ENCODE results near the gene USP47. TPM values are rescaled to one million over a fixed set of nuclear protein-coding genes. Genes with fewer than 3 reads are reported as not detected.

The USP47 gene
- total RNA-seq, 1 experiment from 2014 or later: 50.4 TPM

- peak; percentile 27 to 30 for TF ChIP-seq CTCF (IDR thresholded peaks at IDR 0.05; ENCODE audit: insufficient read depth in 1 of 2, low read depth in 1 of 2, low read length in 1 of 2, severe bottlenecking in 1 of 2, unreplicated experiment in 1 of 2)
Measured at GRCh38 chr11:11876458-11876857, 34.7 kb downstream of the USP47 start.

GRCh38 chr11:11880179-11880578 is 38.4 kb downstream of the USP47 start:
- CTCF ChIA-PET: interaction anchor here (0.6 kb wide), 1 partner anchor 205 kb away, joined by 3 read pairs; no protein-coding TSS in a partner anchor
- DNase-seq: no peak
- H3K4me3 Mint-ChIP-seq (ENCODE audit: unreplicated experiment): no peak overlapping the region
- H3K9me3 Mint-ChIP-seq (ENCODE audit: unreplicated experiment): no peaks in the 10 kb centered on the region
- H3K27ac Mint-ChIP-seq (ENCODE audit: unreplicated experiment): no peak overlapping the region
- Histone ChIP-seq H3K4me1 (0 out of 2 replicates have a peak, but pooled peaks cover 5% of the 10 kb centered on the region), H3K4me3 (ENCODE audit: low read depth, low read length) (no peak overlapping the region), H3K27me3 (replicated peaks; ENCODE audit: control insufficient read depth, insufficient read depth, low read length) (no peaks in the 10 kb centered on the region), H3K36me3 (ENCODE audit: control insufficient read depth, insufficient read depth, low read length) (no peaks in the 10 kb centered on the region), H3K9me3 (no peaks in the 10 kb centered on the region)
- POLR2A ChIA-PET: no interaction called here
- peaks cover 46% of the 10 kb centered on the region for H3K36me3 Mint-ChIP-seq (ENCODE audit: insufficient read depth, unreplicated experiment)
- BruUV-seq (replicated peaks): no TSS peak
- intact Hi-C loops (cut with micrococcal nuclease; ENCODE audit: unreplicated experiment): no loop called here
- TF ChIP-seq CTCF (IDR thresholded peaks at IDR 0.05; ENCODE audit: insufficient read depth in 1 of 2, low read depth in 1 of 2, low read length in 1 of 2, severe bottlenecking in 1 of 2, unreplicated experiment in 1 of 2): no peak
- H3K27me3 Mint-ChIP-seq (ENCODE audit: insufficient read depth, unreplicated experiment): no peaks in the 10 kb centered on the region
- peaks cover 11% of the 10 kb centered on the region for H3K4me1 Mint-ChIP-seq (ENCODE audit: low read depth, unreplicated experiment)

More at GRCh38 chr11:11876458-11876857, 34.7 kb downstream of the USP47 start:
- BruUV-seq (replicated peaks): no TSS peak
- intact Hi-C loops (cut with micrococcal nuclease; ENCODE audit: unreplicated experiment): loop anchor here (1.0 kb wide), 1 partner anchor 78 kb away; no protein-coding TSS in a partner anchor
- Histone ChIP-seq H3K4me3 (ENCODE audit: low read depth, low read length) (no peak overlapping the region), H3K36me3 (ENCODE audit: control insufficient read depth, insufficient read depth, low read length) (no peaks in the 10 kb centered on the region), H3K27me3 (replicated peaks; ENCODE audit: control insufficient read depth, insufficient read depth, low read length) (no peaks in the 10 kb centered on the region), H3K9me3 (no peaks in the 10 kb centered on the region), H3K4me1 (peaks cover 16% of the 10 kb centered on the region)
- no peaks in the 10 kb centered on the region for H3K27me3 Mint-ChIP-seq (ENCODE audit: insufficient read depth, unreplicated experiment)
- H3K4me3 Mint-ChIP-seq (ENCODE audit: unreplicated experiment): no peak overlapping the region
- peaks cover 43% of the 10 kb centered on the region for H3K36me3 Mint-ChIP-seq (ENCODE audit: insufficient read depth, unreplicated experiment)
- peaks cover 21% of the 10 kb centered on the region for H3K4me1 Mint-ChIP-seq (ENCODE audit: low read depth, unreplicated experiment)
- ChIA-PET POLR2A (no interaction called here), CTCF (interaction anchor here (0.9 kb wide), 1 partner anchor 77 kb away, joined by 3 read pairs; no protein-coding TSS in a partner anchor)
- peak; percentile 43 to 51 for DNase-seq
- H3K9me3 Mint-ChIP-seq (ENCODE audit: unreplicated experiment): no peaks in the 10 kb centered on the region
- no peak overlapping the region for H3K27ac Mint-ChIP-seq (ENCODE audit: unreplicated experiment)

- intact Hi-C loops (cut with micrococcal nuclease; ENCODE audit: unreplicated experiment): no loop called here
Measured at GRCh38 chr11:11882539-11882938, 40.8 kb downstream of the USP47 start.

More at GRCh38 chr11:11882539-11882938, 40.8 kb downstream of the USP47 start:
- Mint-ChIP-seq H3K4me3 (ENCODE audit: unreplicated experiment) (no peak overlapping the region), H3K27ac (ENCODE audit: unreplicated experiment) (no peak overlapping the region), H3K27me3 (ENCODE audit: insufficient read depth, unreplicated experiment) (no peaks in the 10 kb centered on the region), H3K4me1 (ENCODE audit: low read depth, unreplicated experiment) (peaks cover 28% of the 10 kb centered on the region), H3K9me3 (ENCODE audit: unreplicated experiment) (no peaks in the 10 kb centered on the region), H3K36me3 (ENCODE audit: insufficient read depth, unreplicated experiment) (peaks cover 50% of the 10 kb centered on the region)
- no peak overlapping the region for H3K4me3 ChIP-seq (ENCODE audit: low read depth, low read length)
- no peak for DNase-seq
- no peak for TF ChIP-seq CTCF (IDR thresholded peaks at IDR 0.05; ENCODE audit: insufficient read depth in 1 of 2, low read depth in 1 of 2, low read length in 1 of 2, severe bottlenecking in 1 of 2, unreplicated experiment in 1 of 2)
- no peaks in the 10 kb centered on the region for H3K9me3 ChIP-seq
- no TSS peak for BruUV-seq (replicated peaks)
- H3K27me3 ChIP-seq (replicated peaks; ENCODE audit: control insufficient read depth, insufficient read depth, low read length): no peaks in the 10 kb centered on the region
- no peaks in the 10 kb centered on the region for H3K36me3 ChIP-seq (ENCODE audit: control insufficient read depth, insufficient read depth, low read length)
- ChIA-PET CTCF (interaction anchor here (0.6 kb wide), 1 partner anchor 381 kb away, joined by 3 read pairs; no protein-coding TSS in a partner anchor), POLR2A (interaction anchor here (0.7 kb wide), 1 partner anchor 11 kb away, joined by 3 read pairs; no protein-coding TSS in a partner anchor)
- H3K4me1 ChIP-seq: peaks cover 12% of the 10 kb centered on the region
